Panc1 (cell line): Measurements from ENCODE around the gene RBBP5. TPM values are rescaled to one million over a fixed set of nuclear protein-coding genes. Genes with fewer than 3 reads are reported as not detected.

Experiments used
- ATAC-seq: fragments of 200-7000 bp; cut with Tn5 transposase; 2 replicates; pipeline ENCODE4 v1.9.1; 2020; ENCODE audit warnings: mild to moderate bottlenecking, moderate library complexity
- BruUV-seq: library from RNA; stranded (reverse); fragments of 400-500 nt; replicated peaks from 2 replicates; lab custom pipeline; 2021; lab: Mats Ljungman, UMichigan
- CTCF ChIA-PET: fragments of 300-600 bp; sonication (Branson Sonifier 250); formaldehyde crosslinking; loops from one replicate; lab custom pipeline; 2022; ENCODE audit warnings: antibody characterized with exemption; lab: Charles Lee
- POLR2A ChIA-PET: fragments of 300-600 bp; sonication (Branson Sonifier 250); formaldehyde crosslinking; loops from one replicate; lab custom pipeline; 2022; ENCODE audit warnings: antibody characterized with exemption; lab: Charles Lee
- DNase-seq: peaks from one replicate; pipeline ENCODE4 v3.0.0-alpha.2; 2010; ENCODE audit warnings: low read depth, low spot score
- H3K27ac ChIP-seq: 2 replicates; pipeline ENCODE4 v1.5.1; 2011; ENCODE audit warnings: mild to moderate bottlenecking, low read length, inconsistent platforms
- H3K27me3 ChIP-seq: fragments of 200-500 bp; sonication (Bioruptor generic); 2 replicates; pipeline ENCODE4 v1.6.0; 2014; ENCODE audit warnings: low read length, inconsistent platforms; ENCODE audit not compliant: control insufficient read depth, insufficient read depth
- H3K36me3 ChIP-seq: fragments of 200-500 bp; sonication (Bioruptor generic); 2 replicates; pipeline ENCODE4 v1.5.1; 2014; ENCODE audit warnings: inconsistent platforms, mild to moderate bottlenecking, low read length, moderate library complexity; ENCODE audit not compliant: control insufficient read depth, insufficient read depth
- H3K4me1 ChIP-seq: 2 replicates; pipeline ENCODE4 v1.5.1; 2011; ENCODE audit warnings: inconsistent platforms, mild to moderate bottlenecking, low read length, moderate library complexity; ENCODE audit not compliant: control insufficient read depth, insufficient read depth
- H3K4me3 ChIP-seq, 2 experiments: 2 replicates each; pipeline ENCODE4 v1.5.1; 2011 to 2012; ENCODE audit warnings: low read depth in 2 of 2, low read length in 2 of 2, mild to moderate bottlenecking in 2 of 2, inconsistent platforms in 1 of 2, moderate library complexity in 1 of 2
- H3K9me3 ChIP-seq: fragments of 200-500 bp; sonication (Bioruptor generic); 2 replicates; pipeline ENCODE4 v1.5.1; 2014; ENCODE audit warnings: low read depth, mild to moderate bottlenecking, inconsistent platforms, low read length, moderate library complexity; ENCODE audit not compliant: control insufficient read depth, insufficient read depth
- CTCF ChIP-seq: fragments of 450-650 bp; IDR thresholded peaks from 2 replicates; pipeline ENCODE4 v1.5.1; 2017; ENCODE audit warnings: mild to moderate bottlenecking
- POLR2AphosphoS5 ChIP-seq: IDR thresholded peaks from 2 replicates; pipeline ENCODE4 v1.6.1; 2012; ENCODE audit warnings: mild to moderate bottlenecking, low read depth, low read length, moderate library complexity
- SIN3A ChIP-seq: IDR thresholded peaks from 2 replicates; pipeline ENCODE4 v1.6.1; 2012; ENCODE audit warnings: low read depth, mild to moderate bottlenecking, low read length, moderate library complexity, borderline replicate concordance; ENCODE audit not compliant: insufficient read depth
- TCF7L2 ChIP-seq: IDR thresholded peaks from 2 replicates; pipeline ENCODE4 v1.6.1; 2011; ENCODE audit warnings: mild to moderate bottlenecking, low read depth, low read length, inconsistent platforms
- in situ Hi-C: cut with HindIII; loops from 2 replicates; pipeline ENCODE4 v1.10.0; 2016; ENCODE audit warnings: low sequenced_read_pairs, low pct_unique_long_range_greater_than_20kb
- intact Hi-C: fragments of 100-400 bp; cut with micrococcal nuclease; formaldehyde crosslinking; loops from one replicate; pipeline ENCODE4 v1.10.0; 2022; ENCODE audit not compliant: unreplicated experiment
- total RNA-seq: library from RNA; stranded (reverse); gene quantifications from one replicate; pipeline ENCODE4 v1.2.1, GENCODE V29; 2021; ENCODE audit not compliant: unreplicated experiment
- TF ChIP-seq, protein P1 (sequence below), 2 experiments: IDR thresholded peaks; 2 replicates each; pipeline ENCODE4 v1.6.1; 2011 to 2012; ENCODE audit warnings: low read depth in 2 of 2, control low read depth in 1 of 2, low read length in 1 of 2, mild to moderate bottlenecking in 1 of 2, moderate library complexity in 1 of 2; ENCODE audit not compliant: insufficient read depth in 1 of 2

The RBBP5 gene
- total RNA-seq, 1 experiment from 2014 or later, result 22.2 TPM

GRCh38 chr1:205124726-205125125, 2.9 kb upstream of the RBBP5 start:
- Histone ChIP-seq H3K36me3 (peaks cover 7% of the 10 kb centered on the region; the same call in 1 of the 2 replicates), H3K9me3 (no peaks in the 10 kb centered on the region), H3K4me1 (peaks cover 14% of the 10 kb centered on the region), H3K4me3 (no peak overlapping the region), H3K27me3 (no peaks in the 10 kb centered on the region), H3K27ac (no peak overlapping the region)
- intact Hi-C loops (loop anchor here (5.0 to 10.0 kb wide), 2 partner anchors 103 to 130 kb away; partner anchors contain the start of gene TMCC2), in situ Hi-C loops (no loop called here)
- TF ChIP-seq CTCF (no peak), TCF7L2 (no peak), SIN3A (no peak), POLR2AphosphoS5 (no peak)
- TF ChIP-seq, protein P1, sequence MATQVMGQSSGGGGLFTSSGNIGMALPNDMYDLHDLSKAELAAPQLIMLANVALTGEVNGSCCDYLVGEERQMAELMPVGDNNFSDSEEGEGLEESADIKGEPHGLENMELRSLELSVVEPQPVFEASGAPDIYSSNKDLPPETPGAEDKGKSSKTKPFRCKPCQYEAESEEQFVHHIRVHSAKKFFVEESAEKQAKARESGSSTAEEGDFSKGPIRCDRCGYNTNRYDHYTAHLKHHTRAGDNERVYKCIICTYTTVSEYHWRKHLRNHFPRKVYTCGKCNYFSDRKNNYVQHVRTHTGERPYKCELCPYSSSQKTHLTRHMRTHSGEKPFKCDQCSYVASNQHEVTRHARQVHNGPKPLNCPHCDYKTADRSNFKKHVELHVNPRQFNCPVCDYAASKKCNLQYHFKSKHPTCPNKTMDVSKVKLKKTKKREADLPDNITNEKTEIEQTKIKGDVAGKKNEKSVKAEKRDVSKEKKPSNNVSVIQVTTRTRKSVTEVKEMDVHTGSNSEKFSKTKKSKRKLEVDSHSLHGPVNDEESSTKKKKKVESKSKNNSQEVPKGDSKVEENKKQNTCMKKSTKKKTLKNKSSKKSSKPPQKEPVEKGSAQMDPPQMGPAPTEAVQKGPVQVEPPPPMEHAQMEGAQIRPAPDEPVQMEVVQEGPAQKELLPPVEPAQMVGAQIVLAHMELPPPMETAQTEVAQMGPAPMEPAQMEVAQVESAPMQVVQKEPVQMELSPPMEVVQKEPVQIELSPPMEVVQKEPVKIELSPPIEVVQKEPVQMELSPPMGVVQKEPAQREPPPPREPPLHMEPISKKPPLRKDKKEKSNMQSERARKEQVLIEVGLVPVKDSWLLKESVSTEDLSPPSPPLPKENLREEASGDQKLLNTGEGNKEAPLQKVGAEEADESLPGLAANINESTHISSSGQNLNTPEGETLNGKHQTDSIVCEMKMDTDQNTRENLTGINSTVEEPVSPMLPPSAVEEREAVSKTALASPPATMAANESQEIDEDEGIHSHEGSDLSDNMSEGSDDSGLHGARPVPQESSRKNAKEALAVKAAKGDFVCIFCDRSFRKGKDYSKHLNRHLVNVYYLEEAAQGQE (IDR thresholded peaks at IDR 0.05; ENCODE audit: insufficient read depth in 1 of 2, low read depth in 2 of 2, low read length in 1 of 2), result no peak
- ChIA-PET POLR2A (interaction anchor here (0.7 kb wide), 1 partner anchor 137 kb away, joined by 5 read pairs; no protein-coding TSS in a partner anchor), CTCF (no interaction called here)
- DNase-seq (no peak), ATAC-seq (no peak)
- BruUV-seq, result no TSS peak

- POLR2A ChIA-PET, result interaction anchor here (0.6 kb wide), 1 partner anchor 558 kb away, joined by 3 read pairs; the partner anchor contains the start of gene SLC45A3
- Histone ChIP-seq H3K27me3 (no peaks in the 10 kb centered on the region), H3K36me3 (peaks cover 7% of the 10 kb centered on the region; the same call in 1 of the 2 replicates), H3K9me3 (no peaks in the 10 kb centered on the region), H3K4me3 (peak overlapping the region; percentile 96 to 97), H3K4me1 (peaks cover 14% of the 10 kb centered on the region), H3K27ac (peak overlapping the region; percentile 98)
- CTCF ChIA-PET, result interaction anchor here (1.1 to 1.2 kb wide), 2 partner anchors 19 to 61 kb away, joined by 3 to 4 read pairs; no protein-coding TSS in a partner anchor
- BruUV-seq, result no TSS peak
- TF ChIP-seq POLR2AphosphoS5 (no peak), TCF7L2 (no peak), CTCF (no peak; the same call in 1 of the 2 replicates), SIN3A (no peak)
- TF ChIP-seq, protein P1 (IDR thresholded peaks at IDR 0.05; ENCODE audit: insufficient read depth in 1 of 2, low read depth in 2 of 2, low read length in 1 of 2), result no peak
- DNase-seq (no peak), ATAC-seq (peak; percentile 37)
- intact Hi-C loops (loop anchor here (5.0 to 10.0 kb wide), 2 partner anchors 105 to 132 kb away; partner anchors contain the start of gene TMCC2), in situ Hi-C loops (no loop called here)
Observed at GRCh38 chr1:205122489-205122882, 708 bp upstream of the RBBP5 start.
